ENCODE results near the gene TGFBR1.

- TF ChIP-seq CTCF (IDR thresholded peaks at IDR 0.05; ENCODE audit: low read length) (no peak), EZH2phosphoT487 (IDR thresholded peaks at IDR 0.05; ENCODE audit: low read length) (no peak)
Measured at GRCh38 chr9:99158629-99159028, 53.7 kb downstream of the TGFBR1 start.

Data from MM.1S (cell line).